ENCODE results near the gene KCTD1.

KCTD1 gene

GRCh38 chr18:26547646-26548414, 523 bp downstream of the KCTD1 start:
- H3K27ac ChIP-seq (replicated peaks; ENCODE audit: low read length): no peak overlapping the region
- H3K27me3 ChIP-seq (ENCODE audit: control insufficient read depth in 3 of 3, insufficient read depth in 3 of 3, low read depth in 1 of 3, low read length in 3 of 3): peaks cover 12 to 49% (median 16%) of the 10 kb centered on the region in 3 experiments
- peak overlapping the region; percentile 45 for H3K23ac ChIP-seq (ENCODE audit: low read depth, low read length, poor library complexity)
- H3K79me1 ChIP-seq (ENCODE audit: low read depth, low read length): peaks cover 5% of the 10 kb centered on the region
- peak overlapping the region; percentile 83 for H2BK120ac ChIP-seq (ENCODE audit: low read depth, low read length)
- H2AK5ac ChIP-seq (ENCODE audit: low read depth, low read length): peak overlapping the region; percentile 60
- no CpG with 5 or more reads among the region's 84 CpGs for WGBS, 2 donors (ENCODE audit: extremely low coverage in 2 of 2, insufficient read length in 2 of 2, insufficient replicate concordance in 1 of 2)
- peak; percentile 77 for DNase-seq (ENCODE audit: low spot score)
- peak overlapping the region; percentile 88 for H4K8ac ChIP-seq (ENCODE audit: low read depth, low read length)
- H3K14ac ChIP-seq (ENCODE audit: low read length): peak overlapping the region; percentile 76
- peak overlapping the region; percentile 86 for H3K18ac ChIP-seq (ENCODE audit: low read length)
- H3K4me3 ChIP-seq (ENCODE audit: low read length in 2 of 2): peak overlapping the region; percentile 88 to 90
- peaks cover 0 to 13% of the 10 kb centered on the region in 2 donors for H3K9me3 ChIP-seq (replicated peaks in 1 of 2; ENCODE audit: control insufficient read depth in 2 of 2, insufficient read depth in 1 of 2, low read depth in 1 of 2, low read length in 2 of 2)
- H3K4me2 ChIP-seq (ENCODE audit: insufficient read depth, low read length, poor library complexity, severe bottlenecking): peak overlapping the region; percentile 98
- peak overlapping the region; percentile 79 for H3K9ac ChIP-seq (ENCODE audit: low read depth, low read length, poor library complexity)
- peaks cover 0 to 35% of the 10 kb centered on the region in 2 donors for H3K36me3 ChIP-seq (replicated peaks in 1 of 2; ENCODE audit: control insufficient read depth in 2 of 2, insufficient read depth in 2 of 2, low read length in 2 of 2)
- peak overlapping the region; percentile 93 for H2BK12ac ChIP-seq (ENCODE audit: low read length)
- peaks cover 22 to 33% of the 10 kb centered on the region in 2 donors for H3K4me1 ChIP-seq (ENCODE audit: control insufficient read depth in 2 of 2, insufficient read depth in 1 of 2, low read depth in 1 of 2, low read length in 2 of 2)
- H2BK5ac ChIP-seq (ENCODE audit: low read length): peak overlapping the region; percentile 9
- no peak overlapping the region for H4K91ac ChIP-seq (ENCODE audit: low read depth, low read length, poor library complexity)
- peak overlapping the region; percentile 4 for H2BK15ac ChIP-seq (ENCODE audit: low read length)
- H3K4ac ChIP-seq (ENCODE audit: low read length): no peak overlapping the region
- H2AFZ ChIP-seq (ENCODE audit: low read length): peak overlapping the region; percentile 97

DNA sequence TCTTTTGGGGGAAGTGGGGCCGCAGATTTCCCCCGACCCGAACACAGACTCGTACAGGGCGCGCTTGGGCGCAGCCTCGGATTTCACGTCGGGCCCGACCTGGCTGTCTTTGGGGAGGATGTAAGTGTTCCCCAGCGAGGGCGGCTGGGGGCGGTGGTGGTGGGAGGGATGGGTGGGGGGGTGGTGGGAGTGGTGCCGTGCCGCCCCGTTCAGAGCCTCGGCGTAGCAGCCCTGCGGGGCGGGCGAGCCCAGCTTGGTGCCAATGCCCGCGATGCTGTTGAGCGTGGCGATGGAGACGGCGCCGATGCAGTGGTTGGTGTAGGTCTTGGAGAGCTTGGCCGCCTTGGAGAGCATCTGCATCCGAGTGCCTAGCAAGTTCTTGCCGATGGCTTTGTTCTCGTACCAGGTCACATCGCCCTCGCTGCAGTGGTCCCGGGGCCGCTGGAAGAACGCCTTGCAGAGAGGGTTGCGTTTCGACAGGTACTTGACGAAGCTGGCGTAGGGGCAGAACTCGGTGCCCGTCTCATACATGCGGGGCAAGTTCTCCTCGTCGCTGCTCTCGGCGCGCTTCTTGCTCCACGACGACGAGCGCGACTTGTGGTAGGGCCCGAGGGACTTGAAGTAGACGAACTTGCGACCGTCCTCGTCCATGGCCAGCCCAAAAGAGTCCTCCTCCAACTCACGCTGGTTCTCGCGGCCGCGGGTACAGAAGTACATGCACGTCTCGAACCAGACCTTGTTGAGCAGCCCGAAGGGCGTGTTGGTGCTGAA, 1.3 kb downstream of the KCTD1 start:
- peak overlapping the region; percentile 83 for H2BK120ac ChIP-seq (ENCODE audit: low read depth, low read length)
- no peak overlapping the region for H4K91ac ChIP-seq (ENCODE audit: low read depth, low read length, poor library complexity)
- peak overlapping the region; percentile 9 for H2BK5ac ChIP-seq (ENCODE audit: low read length)
- H4K8ac ChIP-seq (ENCODE audit: low read depth, low read length): peak overlapping the region; percentile 57
- H3K36me3 ChIP-seq (replicated peaks in 1 of 2; ENCODE audit: control insufficient read depth in 2 of 2, insufficient read depth in 2 of 2, low read length in 2 of 2): peaks cover 0 to 39% of the 10 kb centered on the region in 2 donors
- peak overlapping the region; percentile 96 for H2AK5ac ChIP-seq (ENCODE audit: low read depth, low read length)
- no peak overlapping the region for H3K27ac ChIP-seq (replicated peaks; ENCODE audit: low read length)
- peak overlapping the region; percentile 45 for H3K23ac ChIP-seq (ENCODE audit: low read depth, low read length, poor library complexity)
- H3K4ac ChIP-seq (ENCODE audit: low read length): no peak overlapping the region
- H2AFZ ChIP-seq (ENCODE audit: low read length): no peak overlapping the region
- H2BK12ac ChIP-seq (ENCODE audit: low read length): no peak overlapping the region
- H3K9me3 ChIP-seq (replicated peaks in 1 of 2; ENCODE audit: control insufficient read depth in 2 of 2, insufficient read depth in 1 of 2, low read depth in 1 of 2, low read length in 2 of 2): peaks cover 0 to 13% of the 10 kb centered on the region in 2 donors
- H3K4me1 ChIP-seq (ENCODE audit: control insufficient read depth in 2 of 2, insufficient read depth in 1 of 2, low read depth in 1 of 2, low read length in 2 of 2): peaks cover 22 to 33% of the 10 kb centered on the region in 2 donors
- peak overlapping the region; percentile 75 for H3K9ac ChIP-seq (ENCODE audit: low read depth, low read length, poor library complexity)
- H2BK15ac ChIP-seq (ENCODE audit: low read length): peak overlapping the region; percentile 4
- peak overlapping the region; percentile 77 for H3K14ac ChIP-seq (ENCODE audit: low read length)
- DNase-seq (ENCODE audit: low spot score): peak; percentile 33
- H3K79me1 ChIP-seq (ENCODE audit: low read depth, low read length): peaks cover 5% of the 10 kb centered on the region
- peak overlapping the region; percentile 88 to 90 for H3K4me3 ChIP-seq (ENCODE audit: low read length in 2 of 2)
- H3K4me2 ChIP-seq (ENCODE audit: insufficient read depth, low read length, poor library complexity, severe bottlenecking): peak overlapping the region; percentile 98
- H3K18ac ChIP-seq (ENCODE audit: low read length): peak overlapping the region; percentile 20
- peaks cover 12 to 45% (median 16%) of the 10 kb centered on the region in 3 experiments for H3K27me3 ChIP-seq (ENCODE audit: control insufficient read depth in 3 of 3, insufficient read depth in 3 of 3, low read depth in 1 of 3, low read length in 3 of 3)
- no CpG with 5 or more reads among the region's 69 CpGs for WGBS, 2 donors (ENCODE audit: extremely low coverage in 2 of 2, insufficient read length in 2 of 2, insufficient replicate concordance in 1 of 2)

GRCh38 chr18:26546170-26546874, 2.0 kb downstream of the KCTD1 start:
- Histone ChIP-seq H3K4me3 (ENCODE audit: low read length in 2 of 2) (peak overlapping the region; percentile 33 to 65), H3K79me1 (ENCODE audit: low read depth, low read length) (peaks cover 5% of the 10 kb centered on the region), H3K9ac (ENCODE audit: low read depth, low read length, poor library complexity) (no peak overlapping the region), H3K18ac (ENCODE audit: low read length) (no peak overlapping the region), H3K23ac (ENCODE audit: low read depth, low read length, poor library complexity) (no peak overlapping the region), H3K4me2 (ENCODE audit: insufficient read depth, low read length, poor library complexity, severe bottlenecking) (peak overlapping the region; percentile 48), H2BK15ac (ENCODE audit: low read length) (no peak overlapping the region), H3K14ac (ENCODE audit: low read length) (no peak overlapping the region), H2BK12ac (ENCODE audit: low read length) (no peak overlapping the region), H3K9me3 (replicated peaks in 1 of 2; ENCODE audit: control insufficient read depth in 2 of 2, insufficient read depth in 1 of 2, low read depth in 1 of 2, low read length in 2 of 2) (peaks cover 0 to 10% of the 10 kb centered on the region in 2 donors), H3K4me1 (ENCODE audit: control insufficient read depth in 2 of 2, insufficient read depth in 1 of 2, low read depth in 1 of 2, low read length in 2 of 2) (peaks cover 22 to 33% of the 10 kb centered on the region in 2 donors), H3K27ac (replicated peaks; ENCODE audit: low read length) (no peak overlapping the region), H2AFZ (ENCODE audit: low read length) (no peak overlapping the region), H2BK5ac (ENCODE audit: low read length) (no peak overlapping the region), H3K36me3 (replicated peaks in 1 of 2; ENCODE audit: control insufficient read depth in 2 of 2, insufficient read depth in 2 of 2, low read length in 2 of 2) (peaks cover 0 to 39% of the 10 kb centered on the region in 2 donors), H2AK5ac (ENCODE audit: low read depth, low read length) (no peak overlapping the region), H3K27me3 (ENCODE audit: control insufficient read depth in 3 of 3, insufficient read depth in 3 of 3, low read depth in 1 of 3, low read length in 3 of 3) (peaks cover 6 to 38% (median 16%) of the 10 kb centered on the region in 3 experiments), H4K8ac (ENCODE audit: low read depth, low read length) (no peak overlapping the region), H3K4ac (ENCODE audit: low read length) (no peak overlapping the region), H4K91ac (ENCODE audit: low read depth, low read length, poor library complexity) (no peak overlapping the region), H2BK120ac (ENCODE audit: low read depth, low read length) (no peak overlapping the region)
- no peak for DNase-seq (ENCODE audit: low spot score)
- WGBS, 2 donors (ENCODE audit: extremely low coverage in 2 of 2, insufficient read length in 2 of 2, insufficient replicate concordance in 1 of 2): no CpG with 5 or more reads among the region's 16 CpGs
